DOHH2 (cell line): Measurements from ENCODE around the gene METTL15.

Source experiments
- CTCF ChIP-seq: fragments of 200-600 bp; sonication (generic); IDR thresholded peaks from one replicate; pipeline ENCODE4 v1.5.1; 2014; ENCODE audit warnings: antibody characterized with exemption, mild to moderate bottlenecking, low read depth, low read length; ENCODE audit not compliant: poor library complexity, severe bottlenecking
- EZH2phosphoT487 ChIP-seq: fragments of 200-600 bp; sonication (generic); IDR thresholded peaks from 2 replicates; pipeline ENCODE4 v1.6.1; 2017; ENCODE audit warnings: borderline replicate concordance, mild to moderate bottlenecking, antibody characterized with exemption, low read length, moderate library complexity, mixed read lengths

- TF ChIP-seq CTCF (no peak), EZH2phosphoT487 (no peak)
Measured at GRCh38 chr11:28089378-28089777, 18.8 kb upstream of the METTL15 start.
